ENCODE data around the gene INTS12. TPM values are rescaled to one million over a fixed set of nuclear protein-coding genes. Genes with fewer than 3 reads are reported as not detected.

INTS12 gene
- total RNA-seq, 5 donors from 2014 or later (not counting 1 experiment from before 2014, with no cell fraction given), result 14.5 to 23.8 (median 17.3) TPM

- no peak overlapping the region for H3K27ac ChIP-seq (ENCODE audit: low read length)
- no peak overlapping the region for H3K4me3 ChIP-seq (ENCODE audit: control insufficient read depth in 1 of 2, extremely low read depth in 1 of 2, low read length in 1 of 2)
- DNase-seq (no peak), ATAC-seq (replicated peaks in 1 of 4) (no peak)
- no peaks in the 10 kb centered on the region for H3K36me3 Mint-ChIP-seq
- H3K4me1 ChIP-seq (ENCODE audit: control insufficient read depth in 1 of 2, extremely low read depth in 1 of 2, insufficient read depth in 2 of 2, low read length in 2 of 2), result no peaks in the 10 kb centered on the region
- H3K4me3 Mint-ChIP-seq, result no peak overlapping the region
- no peaks in the 10 kb centered on the region for H3K4me1 Mint-ChIP-seq
- no peaks in the 10 kb centered on the region for H3K9me3 Mint-ChIP-seq
- ChIA-PET POLR2A (interaction anchor here in 1 of 2 donors (1.0 kb wide), 1 partner anchor 10 kb away, joined by 3 read pairs; no protein-coding TSS in a partner anchor), CTCF (interaction anchor here in 1 of 2 donors (0.5 kb wide), 1 partner anchor 90 kb away, joined by 4 read pairs; no protein-coding TSS in a partner anchor)
- H3K27ac Mint-ChIP-seq, result no peak overlapping the region
- peaks cover 4 to 11% of the 10 kb centered on the region in 2 donors for H3K27me3 Mint-ChIP-seq
- WGBS (ENCODE audit: insufficient coverage), result 83% methylated on average over 3 of the region's 6 CpGs
- no peaks in the 10 kb centered on the region for H3K36me3 ChIP-seq (ENCODE audit: control insufficient read depth in 2 of 2, extremely low read depth in 1 of 2, insufficient read depth in 1 of 2, low read length in 1 of 2)
- H3K27me3 ChIP-seq (replicated peaks in 1 of 2; ENCODE audit: control insufficient read depth in 2 of 2, extremely low read depth in 1 of 2, insufficient read depth in 2 of 2, low read length in 1 of 2), result peaks cover 0 to 3% of the 10 kb centered on the region in 2 experiments
- H3K9me3 ChIP-seq, result no peaks in the 10 kb centered on the region
Measured at GRCh38 chr4:105659190-105659589, 49.3 kb downstream of the INTS12 start.

- DNase-seq (no peak), ATAC-seq (replicated peaks in 1 of 4) (no peak)
- Mint-ChIP-seq H3K27me3 (peaks cover 4 to 11% of the 10 kb centered on the region in 2 donors), H3K9me3 (no peaks in the 10 kb centered on the region), H3K36me3 (no peaks in the 10 kb centered on the region), H3K4me3 (no peak overlapping the region), H3K4me1 (no peaks in the 10 kb centered on the region), H3K27ac (no peak overlapping the region)
- H3K27ac ChIP-seq (ENCODE audit: low read length), result no peak overlapping the region
- POLR2A ChIA-PET, result no interaction called here
- H3K4me1 ChIP-seq (ENCODE audit: control insufficient read depth in 1 of 2, extremely low read depth in 1 of 2, insufficient read depth in 2 of 2, low read length in 2 of 2), result no peaks in the 10 kb centered on the region
- H3K4me3 ChIP-seq (ENCODE audit: control insufficient read depth in 1 of 2, extremely low read depth in 1 of 2, low read length in 1 of 2), result no peak overlapping the region
- CTCF ChIA-PET, result no interaction called here
- H3K36me3 ChIP-seq (ENCODE audit: control insufficient read depth in 2 of 2, extremely low read depth in 1 of 2, insufficient read depth in 1 of 2, low read length in 1 of 2), result no peaks in the 10 kb centered on the region
- no peaks in the 10 kb centered on the region for H3K9me3 ChIP-seq
- H3K27me3 ChIP-seq (replicated peaks in 1 of 2; ENCODE audit: control insufficient read depth in 2 of 2, extremely low read depth in 1 of 2, insufficient read depth in 2 of 2, low read length in 1 of 2), result no peaks in the 10 kb centered on the region
Measured at GRCh38 chr4:105657117-105657765, 51.2 kb downstream of the INTS12 start.

- Mint-ChIP-seq H3K9me3 (no peaks in the 10 kb centered on the region), H3K4me1 (no peaks in the 10 kb centered on the region), H3K27ac (no peak overlapping the region), H3K4me3 (no peak overlapping the region), H3K27me3 (peaks cover 19 to 26% of the 10 kb centered on the region in 2 donors), H3K36me3 (no peaks in the 10 kb centered on the region)
- 40% methylated on average over 1 of the region's 4 CpGs for WGBS (ENCODE audit: insufficient coverage)
- Histone ChIP-seq H3K27ac (ENCODE audit: low read length) (no peak overlapping the region), H3K4me3 (ENCODE audit: control insufficient read depth in 1 of 2, extremely low read depth in 1 of 2, low read length in 1 of 2) (no peak overlapping the region), H3K4me1 (ENCODE audit: control insufficient read depth in 1 of 2, extremely low read depth in 1 of 2, insufficient read depth in 2 of 2, low read length in 2 of 2) (no peaks in the 10 kb centered on the region), H3K27me3 (replicated peaks in 1 of 2; ENCODE audit: control insufficient read depth in 2 of 2, extremely low read depth in 1 of 2, insufficient read depth in 2 of 2, low read length in 1 of 2) (no peaks in the 10 kb centered on the region), H3K9me3 (no peaks in the 10 kb centered on the region), H3K36me3 (ENCODE audit: control insufficient read depth in 2 of 2, extremely low read depth in 1 of 2, insufficient read depth in 1 of 2, low read length in 1 of 2) (no peaks in the 10 kb centered on the region)
- CTCF ChIA-PET, result no interaction called here
- POLR2A ChIA-PET, result no interaction called here
- ATAC-seq (replicated peaks in 1 of 4), result no peak
- no peak for DNase-seq
Measured at GRCh38 chr4:105652286-105652888, 56.1 kb downstream of the INTS12 start.

GRCh38 chr4:105651884-105652283 is 56.6 kb downstream of the INTS12 start:
- no peak overlapping the region for H3K4me3 ChIP-seq (ENCODE audit: control insufficient read depth in 1 of 2, extremely low read depth in 1 of 2, low read length in 1 of 2)
- H3K36me3 Mint-ChIP-seq, result no peaks in the 10 kb centered on the region

GRCh38 chr4:105650190-105650589 is 58.3 kb downstream of the INTS12 start:
- Mint-ChIP-seq H3K27ac (no peak overlapping the region), H3K36me3 (no peaks in the 10 kb centered on the region), H3K9me3 (no peaks in the 10 kb centered on the region), H3K4me3 (no peak overlapping the region), H3K27me3 (peaks cover 16 to 21% of the 10 kb centered on the region in 2 donors), H3K4me1 (no peaks in the 10 kb centered on the region)
- DNase-seq (no peak), ATAC-seq (replicated peaks in 1 of 4) (no peak)
- Histone ChIP-seq H3K4me1 (ENCODE audit: control insufficient read depth in 1 of 2, extremely low read depth in 1 of 2, insufficient read depth in 2 of 2, low read length in 2 of 2) (no peaks in the 10 kb centered on the region), H3K9me3 (no peaks in the 10 kb centered on the region), H3K4me3 (ENCODE audit: control insufficient read depth in 1 of 2, extremely low read depth in 1 of 2, low read length in 1 of 2) (no peak overlapping the region), H3K27ac (ENCODE audit: low read length) (no peak overlapping the region), H3K27me3 (replicated peaks in 1 of 2; ENCODE audit: control insufficient read depth in 2 of 2, extremely low read depth in 1 of 2, insufficient read depth in 2 of 2, low read length in 1 of 2) (no peaks in the 10 kb centered on the region), H3K36me3 (ENCODE audit: control insufficient read depth in 2 of 2, extremely low read depth in 1 of 2, insufficient read depth in 1 of 2, low read length in 1 of 2) (no peaks in the 10 kb centered on the region)
- POLR2A ChIA-PET, result no interaction called here
- WGBS (ENCODE audit: insufficient coverage), result no CpG with 5 or more reads among the region's 1 CpG
- CTCF ChIA-PET, result no interaction called here

More at GRCh38 chr4:105651884-105652283, 56.6 kb downstream of the INTS12 start:
- DNase-seq (no peak), ATAC-seq (replicated peaks in 1 of 4) (no peak)
- H3K27ac Mint-ChIP-seq, result no peak overlapping the region
- no peaks in the 10 kb centered on the region for H3K4me1 Mint-ChIP-seq
- no peaks in the 10 kb centered on the region for H3K27me3 ChIP-seq (replicated peaks in 1 of 2; ENCODE audit: control insufficient read depth in 2 of 2, extremely low read depth in 1 of 2, insufficient read depth in 2 of 2, low read length in 1 of 2)
- H3K4me1 ChIP-seq (ENCODE audit: control insufficient read depth in 1 of 2, extremely low read depth in 1 of 2, insufficient read depth in 2 of 2, low read length in 2 of 2), result no peaks in the 10 kb centered on the region
- ChIA-PET CTCF (no interaction called here), POLR2A (no interaction called here)
- no peaks in the 10 kb centered on the region for H3K36me3 ChIP-seq (ENCODE audit: control insufficient read depth in 2 of 2, extremely low read depth in 1 of 2, insufficient read depth in 1 of 2, low read length in 1 of 2)
- no peaks in the 10 kb centered on the region for H3K9me3 Mint-ChIP-seq
- H3K27ac ChIP-seq (ENCODE audit: low read length), result no peak overlapping the region
- no peak overlapping the region for H3K4me3 Mint-ChIP-seq
- no peaks in the 10 kb centered on the region for H3K9me3 ChIP-seq
- peaks cover 19 to 25% of the 10 kb centered on the region in 2 donors for H3K27me3 Mint-ChIP-seq

- no peak overlapping the region for H3K4me3 ChIP-seq (ENCODE audit: control insufficient read depth in 1 of 2, extremely low read depth in 1 of 2, low read length in 1 of 2)
- 20% methylated on average over 1 of the region's 1 CpG for WGBS (ENCODE audit: insufficient coverage)
- Mint-ChIP-seq H3K36me3 (no peaks in the 10 kb centered on the region), H3K4me3 (no peak overlapping the region), H3K9me3 (no peaks in the 10 kb centered on the region), H3K4me1 (no peaks in the 10 kb centered on the region), H3K27me3 (peaks cover 15 to 19% of the 10 kb centered on the region in 2 donors), H3K27ac (no peak overlapping the region)
- no peaks in the 10 kb centered on the region for H3K9me3 ChIP-seq
- CTCF ChIA-PET, result no interaction called here
- POLR2A ChIA-PET, result no interaction called here
- no peaks in the 10 kb centered on the region for H3K27me3 ChIP-seq (replicated peaks in 1 of 2; ENCODE audit: control insufficient read depth in 2 of 2, extremely low read depth in 1 of 2, insufficient read depth in 2 of 2, low read length in 1 of 2)
- DNase-seq, result no peak
- H3K36me3 ChIP-seq (ENCODE audit: control insufficient read depth in 2 of 2, extremely low read depth in 1 of 2, insufficient read depth in 1 of 2, low read length in 1 of 2), result no peaks in the 10 kb centered on the region
- ATAC-seq (replicated peaks in 1 of 4), result no peak
- H3K27ac ChIP-seq (ENCODE audit: low read length), result no peak overlapping the region
- H3K4me1 ChIP-seq (ENCODE audit: control insufficient read depth in 1 of 2, extremely low read depth in 1 of 2, insufficient read depth in 2 of 2, low read length in 2 of 2), result no peaks in the 10 kb centered on the region
Measured at GRCh38 chr4:105645440-105645839, 63.0 kb downstream of the INTS12 start.
